ENCODE results near the gene LRRC4C. TPM values are rescaled to one million over a fixed set of nuclear protein-coding genes. Genes with fewer than 3 reads are reported as not detected.

Gene LRRC4C
- total RNA-seq, 3 donors from 2014 or later: 0.29 to 4.1 TPM; not detected in 1

DNA sequence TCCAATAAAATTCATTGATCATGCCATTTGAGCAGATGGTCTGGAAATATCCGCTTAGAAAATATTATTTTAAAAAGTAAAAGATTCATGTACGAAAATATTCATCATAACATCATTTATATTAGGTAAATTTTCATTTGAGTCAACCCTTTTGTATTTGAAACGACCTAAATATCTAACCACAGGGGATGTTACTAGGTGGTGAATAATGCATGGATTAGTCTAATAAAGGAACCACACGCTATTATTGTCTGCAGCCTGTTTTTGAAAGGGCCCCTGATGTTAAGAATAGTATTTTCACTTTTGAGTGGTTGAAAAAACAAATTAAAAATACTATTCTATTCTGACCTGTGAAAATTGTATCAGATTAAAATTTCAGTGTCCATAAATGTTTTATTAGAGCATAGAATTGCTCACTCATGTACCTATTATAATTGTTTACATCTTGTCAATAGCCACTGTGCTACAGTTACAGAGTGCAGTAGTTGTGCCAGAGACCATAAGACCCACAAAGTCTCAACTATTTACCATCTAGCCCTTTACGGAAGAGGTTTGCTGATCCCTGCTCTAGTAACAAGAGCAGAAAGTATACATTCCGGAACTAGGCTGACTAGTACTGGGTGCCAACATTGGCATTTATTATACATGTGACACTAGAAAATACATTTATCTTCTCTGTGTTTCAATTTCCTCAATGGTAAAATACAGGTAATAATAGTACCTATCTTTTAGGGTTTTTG is 176.1 kb downstream of the LRRC4C start:
- ATAC-seq (no peak), DNase-seq (no peak)
- intact Hi-C loops (cut with DNase I, micrococcal nuclease): no loop called here
- no peak for TF ChIP-seq CTCF (IDR thresholded peaks at IDR 0.05)
- Histone ChIP-seq H3K4me1 (ENCODE audit: low read depth) (no peaks in the 10 kb centered on the region), H3K36me3 (ENCODE audit: low read depth) (no peaks in the 10 kb centered on the region), H3K9me3 (no peaks in the 10 kb centered on the region), H3K4me3 (no peak overlapping the region)

- no peak for ATAC-seq
- Histone ChIP-seq H3K36me3 (ENCODE audit: low read depth) (no peaks in the 10 kb centered on the region), H3K4me3 (no peak overlapping the region), H3K4me1 (ENCODE audit: low read depth) (no peaks in the 10 kb centered on the region), H3K9me3 (no peaks in the 10 kb centered on the region)
- no peak for TF ChIP-seq CTCF (IDR thresholded peaks at IDR 0.05)
- DNase-seq: no peak
- intact Hi-C loops (cut with DNase I, micrococcal nuclease): no loop called here
Measured at GRCh38 chr11:41282395-41282794, 177.1 kb downstream of the LRRC4C start.

GRCh38 chr11:41281131-41281742 is 178.2 kb downstream of the LRRC4C start:
- H3K36me3 ChIP-seq (ENCODE audit: low read depth): no peaks in the 10 kb centered on the region
- no peaks in the 10 kb centered on the region for H3K9me3 ChIP-seq
- no peaks in the 10 kb centered on the region for H3K4me1 ChIP-seq (ENCODE audit: low read depth)
- intact Hi-C loops (cut with DNase I, micrococcal nuclease): no loop called here
- DNase-seq (no peak), ATAC-seq (no peak)
- no peak overlapping the region for H3K4me3 ChIP-seq
- no peak for TF ChIP-seq CTCF (IDR thresholded peaks at IDR 0.05)

- TF ChIP-seq CTCF (IDR thresholded peaks at IDR 0.05): no peak
- H3K36me3 ChIP-seq (ENCODE audit: low read depth): no peaks in the 10 kb centered on the region
- H3K4me3 ChIP-seq: no peak overlapping the region
- intact Hi-C loops (cut with DNase I, micrococcal nuclease): no loop called here
- H3K4me1 ChIP-seq (ENCODE audit: low read depth): no peaks in the 10 kb centered on the region
- ATAC-seq (no peak), DNase-seq (no peak)
- no peaks in the 10 kb centered on the region for H3K9me3 ChIP-seq
Measured at GRCh38 chr11:41274831-41275230, 184.6 kb downstream of the LRRC4C start.

GRCh38 chr11:41273908-41274307 is 185.5 kb downstream of the LRRC4C start:
- Histone ChIP-seq H3K9me3 (no peaks in the 10 kb centered on the region), H3K36me3 (ENCODE audit: low read depth) (no peaks in the 10 kb centered on the region), H3K4me1 (ENCODE audit: low read depth) (no peaks in the 10 kb centered on the region), H3K4me3 (no peak overlapping the region)
- TF ChIP-seq CTCF (IDR thresholded peaks at IDR 0.05): no peak
- ATAC-seq: no peak
- intact Hi-C loops (cut with DNase I, micrococcal nuclease): no loop called here
- no peak for DNase-seq

Data from mucosa of descending colon (tissue), 3 donors.